K562 (cell line): ENCODE results near the gene YJU2.

Experiments used
- BRCA1 ChIP-seq, 2 experiments: fragments of 450-650 bp in 1 of 2; sonication (generic) in 1 of 2; formaldehyde crosslinking in 1 of 2; IDR thresholded peaks; 2 replicates each; pipeline versions ENCODE4 v1.5.0 to v1.6.1; 2017 to 2020; ENCODE audit warnings: mild to moderate bottlenecking in 1 of 2, missing genetic modification reagents in 1 of 2
- EZH2 ChIP-seq: IDR thresholded peaks from 2 replicates; pipeline ENCODE4 v1.6.1; 2012; ENCODE audit warnings: low read depth, mild to moderate bottlenecking, inconsistent platforms, low read length, borderline replicate concordance
- RUNX1 ChIP-seq: sonication (generic); IDR thresholded peaks from 2 replicates; pipeline ENCODE4 v1.6.1; 2016; ENCODE audit warnings: antibody characterized with exemption, low read depth

GRCh38 chr19:4199699-4200293, 47.1 kb upstream of the YJU2 start:
- TF ChIP-seq EZH2 (no peak), BRCA1 (IDR thresholded peaks at IDR 0.05) (no peak), BRCA1 (CRISPR knock-in tag; IDR thresholded peaks at IDR 0.05) (no peak), RUNX1 (no peak)
